ENCODE data around the gene DUSP5. TPM values are rescaled to one million over a fixed set of nuclear protein-coding genes. Genes with fewer than 3 reads are reported as not detected.

DUSP5 gene
- total and polyA plus RNA-seq, 8 donors: 0.58 to 23.2 (median 10.6) TPM

DNA sequence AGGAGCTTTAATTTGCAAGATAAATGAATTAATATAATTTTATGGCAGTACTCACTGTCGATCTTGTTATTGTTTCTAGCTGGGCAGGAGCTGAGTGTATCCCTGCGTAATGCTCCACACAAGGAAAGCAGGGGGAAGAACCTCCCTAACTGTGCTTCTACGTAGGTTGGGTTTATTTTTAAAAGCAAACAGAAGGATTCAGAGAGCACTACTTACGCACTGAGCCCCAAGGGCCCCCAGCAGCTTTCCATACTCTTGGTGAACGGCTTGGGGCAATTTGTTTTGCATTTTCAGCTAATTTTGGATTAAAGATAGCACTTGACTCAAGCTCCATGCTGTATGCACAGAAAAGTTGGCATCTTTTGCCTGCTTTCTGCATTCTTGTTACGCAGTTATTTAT is 9.6 kb downstream of the DUSP5 start:
- H3K27me3 ChIP-seq: no peaks in the 10 kb centered on the region
- TF ChIP-seq, protein P1, sequence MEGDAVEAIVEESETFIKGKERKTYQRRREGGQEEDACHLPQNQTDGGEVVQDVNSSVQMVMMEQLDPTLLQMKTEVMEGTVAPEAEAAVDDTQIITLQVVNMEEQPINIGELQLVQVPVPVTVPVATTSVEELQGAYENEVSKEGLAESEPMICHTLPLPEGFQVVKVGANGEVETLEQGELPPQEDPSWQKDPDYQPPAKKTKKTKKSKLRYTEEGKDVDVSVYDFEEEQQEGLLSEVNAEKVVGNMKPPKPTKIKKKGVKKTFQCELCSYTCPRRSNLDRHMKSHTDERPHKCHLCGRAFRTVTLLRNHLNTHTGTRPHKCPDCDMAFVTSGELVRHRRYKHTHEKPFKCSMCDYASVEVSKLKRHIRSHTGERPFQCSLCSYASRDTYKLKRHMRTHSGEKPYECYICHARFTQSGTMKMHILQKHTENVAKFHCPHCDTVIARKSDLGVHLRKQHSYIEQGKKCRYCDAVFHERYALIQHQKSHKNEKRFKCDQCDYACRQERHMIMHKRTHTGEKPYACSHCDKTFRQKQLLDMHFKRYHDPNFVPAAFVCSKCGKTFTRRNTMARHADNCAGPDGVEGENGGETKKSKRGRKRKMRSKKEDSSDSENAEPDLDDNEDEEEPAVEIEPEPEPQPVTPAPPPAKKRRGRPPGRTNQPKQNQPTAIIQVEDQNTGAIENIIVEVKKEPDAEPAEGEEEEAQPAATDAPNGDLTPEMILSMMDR (IDR thresholded peaks at IDR 0.05): no peak
- TF ChIP-seq EP300 (IDR thresholded peaks at IDR 0.05) (no peak), POLR2AphosphoS5 (IDR thresholded peaks at IDR 0.05) (no peak), POLR2A (IDR thresholded peaks at IDR 0.05) (no peak)
- no peak overlapping the region for H3K4me3 ChIP-seq
- peak overlapping the region in 1 of 5 donors; percentile 3 for H3K27ac ChIP-seq
- intact Hi-C loops (cut with DNase I; ENCODE audit: low total_unique reads): no loop called here
- no peaks in the 10 kb centered on the region for H3K9me3 ChIP-seq
- H3K4me1 ChIP-seq: peaks cover 27 to 37% (median 32%) of the 10 kb centered on the region in 4 donors
- DNase-seq: no peak
- H3K36me3 ChIP-seq: peaks cover 15 to 49% (median 36%) of the 10 kb centered on the region in 4 donors
- 88 to 96% (median 94%) methylated on average over 6 of the region's 6 CpGs for WGBS, 5 donors

DNA sequence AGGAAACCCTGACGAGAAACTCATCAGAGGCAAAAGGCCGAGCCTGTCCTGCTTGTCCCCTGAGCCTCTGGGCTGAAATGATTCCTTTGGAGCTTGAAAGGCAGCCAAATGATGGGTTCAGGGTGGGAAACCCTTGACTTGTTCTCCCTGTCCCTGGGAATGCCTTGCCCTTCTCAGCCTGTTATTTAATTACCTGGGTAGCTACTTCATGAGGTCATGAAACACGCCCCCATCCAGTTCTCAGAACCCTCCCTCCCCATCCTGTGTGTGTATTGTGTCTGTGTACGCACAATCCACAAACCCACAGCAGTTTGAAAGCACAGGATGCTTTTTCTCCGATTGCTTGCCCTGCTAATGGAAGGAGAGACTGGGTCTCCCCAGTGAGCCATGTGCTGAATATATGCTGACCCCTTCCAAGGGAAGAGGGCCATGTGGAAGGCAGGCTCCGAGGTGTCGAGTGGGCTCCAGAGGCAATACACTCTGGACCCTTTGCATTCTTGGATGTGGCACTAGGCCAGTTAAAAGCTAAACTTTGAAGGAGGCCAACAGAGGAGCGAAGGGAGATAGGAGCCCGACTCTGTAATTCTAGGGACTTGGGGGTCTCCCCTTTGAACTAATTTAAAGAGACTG is 10.6 kb downstream of the DUSP5 start:
- H3K36me3 ChIP-seq: peaks cover 15 to 49% (median 36%) of the 10 kb centered on the region in 4 donors
- 88 to 94% (median 93%) methylated on average over 9 of the region's 9 CpGs for WGBS, 5 donors
- H3K4me1 ChIP-seq: peaks cover 20 to 31% (median 22%) of the 10 kb centered on the region in 4 donors
- H3K27ac ChIP-seq: no peak overlapping the region
- no peaks in the 10 kb centered on the region for H3K27me3 ChIP-seq
- no peak for DNase-seq
- intact Hi-C loops (cut with DNase I; ENCODE audit: low total_unique reads): no loop called here
- TF ChIP-seq EP300 (IDR thresholded peaks at IDR 0.05) (no peak), POLR2AphosphoS5 (IDR thresholded peaks at IDR 0.05) (no peak), POLR2A (IDR thresholded peaks at IDR 0.05) (no peak)
- TF ChIP-seq, protein P1 (IDR thresholded peaks at IDR 0.05): no peak
- H3K9me3 ChIP-seq: no peaks in the 10 kb centered on the region
- H3K4me3 ChIP-seq: no peak overlapping the region

DNA sequence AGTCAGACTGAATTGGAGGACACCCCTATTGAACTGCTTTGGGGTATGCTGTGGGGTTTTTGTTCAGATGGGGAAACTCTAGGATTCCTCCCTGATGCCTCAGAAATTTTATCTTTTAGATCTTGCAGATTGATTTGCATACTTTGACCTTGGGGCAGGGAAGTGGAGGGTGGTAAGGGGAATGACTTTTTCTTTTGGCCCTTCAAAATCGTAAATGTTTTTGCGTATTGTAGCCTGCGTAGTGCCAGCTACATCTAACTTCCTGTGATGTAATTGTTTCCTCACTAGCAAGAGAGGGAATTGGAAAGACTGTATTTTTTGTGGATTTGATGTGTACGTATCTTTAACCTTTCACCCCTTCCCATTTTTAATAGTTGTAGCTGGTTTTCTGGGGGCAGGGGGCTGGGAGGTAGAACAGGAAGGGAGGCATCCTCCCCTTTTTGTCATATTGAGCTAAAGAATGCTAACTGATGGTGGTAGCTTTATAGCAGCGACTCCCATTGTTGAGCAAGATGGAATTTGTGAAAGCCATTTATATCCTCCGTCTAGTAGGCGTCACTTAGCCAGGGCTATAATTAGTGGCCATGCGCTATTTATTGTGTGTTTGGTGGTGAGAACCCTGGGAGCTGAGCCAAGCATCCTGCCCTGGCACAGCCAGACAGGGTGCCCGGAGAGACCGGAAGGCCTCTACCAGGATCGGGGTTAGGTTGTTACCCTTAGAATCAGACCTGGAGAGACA is 11.3 kb downstream of the DUSP5 start:
- Histone ChIP-seq H3K4me3 (no peak overlapping the region), H3K27me3 (no peaks in the 10 kb centered on the region), H3K9me3 (no peaks in the 10 kb centered on the region), H3K27ac (no peak overlapping the region), H3K36me3 (peaks cover 15 to 49% (median 36%) of the 10 kb centered on the region in 4 donors), H3K4me1 (peaks cover 13 to 24% (median 15%) of the 10 kb centered on the region in 4 donors)
- 70 to 89% (median 83%) methylated on average over 11 of the region's 11 CpGs for WGBS, 5 donors
- TF ChIP-seq POLR2A (IDR thresholded peaks at IDR 0.05) (no peak), EP300 (IDR thresholded peaks at IDR 0.05) (no peak), POLR2AphosphoS5 (IDR thresholded peaks at IDR 0.05) (no peak)
- TF ChIP-seq, protein P1 (IDR thresholded peaks at IDR 0.05): no peak
- intact Hi-C loops (cut with DNase I; ENCODE audit: low total_unique reads): no loop called here
- DNase-seq: no peak

DNA sequence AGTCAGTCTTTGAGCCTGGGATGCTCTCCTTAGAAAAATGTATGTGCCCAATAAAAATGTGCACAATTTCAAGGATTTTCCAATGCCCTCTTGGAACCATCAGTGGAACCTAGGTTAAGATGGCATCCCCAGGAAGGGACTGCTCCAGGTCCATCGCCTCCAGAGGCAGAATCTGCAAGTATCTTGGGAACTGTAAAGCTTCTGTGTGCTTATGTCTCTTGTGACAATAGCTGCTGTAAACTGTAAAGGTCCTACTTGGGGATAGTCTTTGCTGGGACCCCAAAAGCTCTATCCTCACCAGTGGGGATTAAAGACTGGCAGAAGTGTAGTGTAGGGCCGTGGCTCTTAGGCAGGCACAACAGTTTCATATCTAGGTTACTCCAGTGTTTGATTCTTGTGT is 11.9 kb downstream of the DUSP5 start:
- WGBS, 5 donors: 93 to 100% (median 99%) methylated on average over 2 of the region's 2 CpGs

More for the DNA sequence above, 11.9 kb downstream of the DUSP5 start:
- intact Hi-C loops (cut with DNase I; ENCODE audit: low total_unique reads): no loop called here
- no peaks in the 10 kb centered on the region for H3K27me3 ChIP-seq
- H3K9me3 ChIP-seq: no peaks in the 10 kb centered on the region
- no peak overlapping the region for H3K4me3 ChIP-seq
- no peak overlapping the region for H3K27ac ChIP-seq
- peaks cover 15 to 49% (median 36%) of the 10 kb centered on the region in 4 donors for H3K36me3 ChIP-seq
- DNase-seq: no peak
- TF ChIP-seq POLR2A (IDR thresholded peaks at IDR 0.05) (no peak), EP300 (IDR thresholded peaks at IDR 0.05) (no peak), POLR2AphosphoS5 (IDR thresholded peaks at IDR 0.05) (no peak)
- TF ChIP-seq, protein P1 (IDR thresholded peaks at IDR 0.05): no peak
- H3K4me1 ChIP-seq: peaks cover 7 to 18% (median 11%) of the 10 kb centered on the region in 4 donors

All from stomach (tissue), 9 donors.